NCI-H82 (cell line): ENCODE measurements around the gene MAST3.

ENCODE experiments used
- DNase-seq: peaks from one replicate; lab custom pipeline; 2025; lab: John Stamatoyannopoulos, UW

The MAST3 gene

GRCh38 chr19:18159810-18160209 lies 62.2 kb downstream of the MAST3 start:
- DNase-seq: no peak

DNA sequence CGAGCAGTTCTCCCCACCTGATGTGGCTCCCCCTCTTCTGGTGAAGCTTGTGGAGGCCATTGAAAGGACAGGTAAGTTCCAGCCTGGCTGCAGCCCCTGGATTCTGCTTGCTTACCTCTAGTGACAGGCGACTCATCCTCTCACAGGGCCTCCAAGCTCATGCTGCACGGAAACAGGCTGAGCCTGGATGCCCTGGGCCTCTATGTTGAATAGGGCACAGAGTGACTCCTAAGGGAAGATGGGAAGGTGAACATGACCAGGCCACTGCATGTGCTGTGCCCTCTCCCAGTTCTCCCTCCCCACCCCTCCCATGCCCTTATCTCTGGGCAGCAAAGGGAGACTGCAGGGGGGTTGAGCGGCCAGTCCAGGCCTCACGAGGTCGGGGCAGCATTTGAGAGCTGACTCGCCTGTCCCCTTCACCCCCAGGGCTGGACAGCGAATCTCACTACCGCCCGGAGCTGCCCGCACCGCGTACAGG lies 63.0 kb downstream of the MAST3 start:
- DNase-seq: no peak

DNA sequence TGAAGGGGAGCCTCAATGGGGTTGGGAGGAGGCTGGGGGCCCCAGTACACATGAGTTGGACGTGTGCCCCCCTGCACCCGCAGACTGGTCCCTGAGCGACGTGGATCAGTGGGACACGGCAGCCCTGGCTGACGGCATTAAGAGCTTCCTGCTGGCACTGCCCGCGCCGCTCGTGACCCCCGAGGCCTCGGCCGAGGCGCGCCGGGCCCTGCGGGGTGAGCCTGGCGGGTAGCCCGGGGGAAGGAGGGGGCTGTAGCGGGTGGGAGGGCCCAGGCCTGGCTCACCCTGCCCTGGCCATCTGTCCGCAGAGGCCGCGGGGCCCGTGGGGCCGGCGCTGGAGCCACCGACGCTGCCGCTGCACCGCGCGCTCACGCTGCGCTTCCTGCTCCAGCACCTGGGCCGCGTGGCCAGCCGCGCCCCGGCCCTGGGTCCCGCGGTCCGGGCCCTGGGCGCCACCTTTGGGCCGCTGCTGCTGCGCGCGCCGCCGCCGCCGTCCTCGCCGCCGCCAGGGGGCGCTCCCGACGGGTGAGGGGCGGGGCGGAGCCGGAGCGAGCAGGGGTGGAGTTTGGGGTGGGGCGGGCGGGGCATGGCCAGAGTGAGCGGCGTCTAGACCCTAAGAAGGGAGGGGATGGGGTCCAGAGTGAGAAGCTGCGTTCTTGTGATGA lies 63.5 kb downstream of the MAST3 start:
- DNase-seq: peak; percentile 73

- no peak for DNase-seq
Observed at GRCh38 chr19:18161636-18162002, 64.0 kb downstream of the MAST3 start.

DNA sequence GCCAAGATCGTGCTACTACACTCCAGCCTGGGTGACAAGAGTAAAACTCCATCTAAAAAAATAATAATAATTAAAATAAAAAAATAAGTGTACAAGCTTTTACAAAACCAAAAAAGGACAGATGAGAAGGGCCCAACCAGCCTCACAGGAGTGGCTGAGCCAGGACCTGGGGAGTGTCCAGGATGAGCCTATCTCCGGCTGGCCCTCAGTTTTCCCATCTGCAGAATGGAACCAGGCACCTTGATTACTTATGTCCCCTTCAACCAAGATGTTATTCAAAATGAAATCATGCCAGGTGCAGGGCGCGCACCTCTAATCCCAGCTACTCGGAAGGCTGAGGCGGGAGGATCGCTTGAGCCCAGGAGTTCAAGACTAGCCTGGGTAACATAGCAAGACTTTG lies 66.5 kb downstream of the MAST3 start:
- DNase-seq: no peak

DNA sequence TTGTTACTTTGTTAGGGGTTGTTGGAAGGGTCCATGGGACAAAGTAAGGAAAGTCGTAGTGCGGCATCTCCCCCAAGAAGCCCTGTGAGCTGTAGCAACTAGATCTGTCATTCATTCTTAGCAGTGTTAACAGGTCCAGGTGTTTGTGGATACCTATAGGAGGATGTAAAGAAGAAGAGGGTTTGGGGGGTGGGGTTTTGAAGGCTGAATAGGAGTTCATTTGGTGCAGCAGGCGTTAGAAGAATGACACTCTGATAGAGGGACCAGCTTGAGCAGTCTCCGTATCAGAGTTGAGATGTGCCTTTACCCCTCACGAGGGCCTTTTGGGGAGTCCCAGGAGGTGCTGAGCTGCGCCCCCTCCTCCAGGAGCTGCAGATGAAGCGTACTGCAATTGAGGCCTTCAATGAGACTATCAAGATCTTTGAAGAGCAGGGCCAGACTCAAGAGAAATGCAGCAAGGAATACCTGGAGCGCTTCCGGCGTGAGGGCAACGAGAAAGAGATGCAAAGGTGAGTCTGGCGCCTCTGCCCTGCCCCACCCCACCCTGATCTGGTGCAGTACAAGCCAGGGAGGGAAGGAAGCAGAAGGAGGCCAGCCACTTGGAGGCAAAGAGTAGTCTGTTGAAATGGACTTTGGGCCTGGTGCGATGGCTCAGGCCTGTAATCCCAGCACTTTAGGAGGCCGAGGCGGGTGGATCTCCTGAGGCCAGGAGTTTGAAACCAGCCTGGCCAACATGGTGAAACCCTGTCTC lies 68.4 kb downstream of the MAST3 start:
- DNase-seq: no peak

GRCh38 chr19:18167011-18167410 lies 69.4 kb downstream of the MAST3 start:
- DNase-seq: no peak

GRCh38 chr19:18167975-18168645 lies 70.5 kb downstream of the MAST3 start:
- peak; percentile 79 for DNase-seq

GRCh38 chr19:18168673-18169381 lies 71.2 kb downstream of the MAST3 start:
- no peak for DNase-seq

GRCh38 chr19:18170714-18171255 lies 73.2 kb downstream of the MAST3 start:
- no peak for DNase-seq

DNA sequence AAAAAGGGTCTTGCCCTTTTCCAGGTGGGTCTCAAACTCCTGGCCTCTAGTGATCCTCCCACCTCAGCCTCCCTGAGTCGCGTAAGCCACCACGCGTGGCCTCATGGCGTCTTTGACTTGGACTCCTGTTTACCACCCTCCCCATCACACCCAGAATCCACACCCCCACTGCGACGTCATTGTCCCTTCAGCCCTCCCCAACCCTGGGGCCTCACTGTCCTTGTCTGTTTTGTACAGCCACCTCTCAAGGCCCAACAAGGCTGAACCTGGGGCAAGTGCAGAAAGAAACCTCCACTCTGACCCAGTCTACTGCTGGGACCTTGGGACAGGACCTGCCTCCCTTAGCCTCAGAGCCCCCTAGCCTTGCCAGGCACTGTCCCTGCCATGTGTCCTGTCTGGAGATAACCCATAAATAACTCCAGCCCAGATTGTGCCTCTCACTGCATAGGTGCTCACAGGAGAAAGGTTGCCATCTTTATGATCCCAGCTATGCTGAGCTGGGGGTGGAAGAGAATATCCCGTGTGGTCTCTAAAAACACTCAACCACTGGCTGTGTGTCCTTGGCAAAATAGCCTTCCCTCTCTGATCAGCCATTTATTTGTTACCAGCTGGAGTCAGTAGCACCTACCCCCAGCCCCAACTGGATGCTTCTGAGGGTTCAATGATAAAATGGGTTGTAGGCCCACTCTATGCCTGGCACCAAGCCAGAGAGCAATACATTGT lies 74.2 kb downstream of the MAST3 start:
- DNase-seq: no peak

DNA sequence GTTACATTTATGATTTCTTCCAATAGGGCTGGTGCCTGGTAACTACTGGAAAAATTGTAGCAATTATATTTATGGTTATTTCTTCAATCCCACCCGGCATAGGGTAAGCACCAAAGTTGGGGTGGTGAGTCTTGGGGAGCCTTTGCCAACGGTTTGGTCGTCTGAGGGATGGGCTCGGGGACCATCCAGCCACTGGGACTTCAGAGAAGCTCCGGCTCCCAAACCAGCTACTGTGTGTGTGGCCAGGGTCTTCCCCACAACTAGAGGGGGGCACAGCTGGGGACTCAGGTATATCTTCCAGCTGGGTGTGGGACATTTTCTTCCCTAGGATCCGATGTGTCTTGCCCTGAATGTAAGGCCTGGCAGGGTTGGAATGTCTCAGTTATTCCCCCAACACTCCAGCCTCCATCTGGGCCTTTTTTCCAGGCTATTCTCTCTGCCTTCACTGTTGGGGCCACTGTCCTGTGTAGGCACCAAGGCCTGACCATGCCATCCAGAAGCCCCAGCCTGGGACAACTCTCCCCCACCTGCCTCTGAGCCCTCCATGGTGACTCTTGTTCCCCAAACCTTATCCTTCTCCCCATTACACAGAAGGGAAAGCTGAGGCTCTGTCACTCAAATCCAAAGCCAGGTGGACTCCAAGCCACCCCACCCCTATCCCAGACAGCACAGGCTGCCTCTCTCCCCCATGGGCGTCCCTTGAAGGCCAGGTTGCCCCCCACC lies 74.9 kb downstream of the MAST3 start:
- DNase-seq: no peak

DNA sequence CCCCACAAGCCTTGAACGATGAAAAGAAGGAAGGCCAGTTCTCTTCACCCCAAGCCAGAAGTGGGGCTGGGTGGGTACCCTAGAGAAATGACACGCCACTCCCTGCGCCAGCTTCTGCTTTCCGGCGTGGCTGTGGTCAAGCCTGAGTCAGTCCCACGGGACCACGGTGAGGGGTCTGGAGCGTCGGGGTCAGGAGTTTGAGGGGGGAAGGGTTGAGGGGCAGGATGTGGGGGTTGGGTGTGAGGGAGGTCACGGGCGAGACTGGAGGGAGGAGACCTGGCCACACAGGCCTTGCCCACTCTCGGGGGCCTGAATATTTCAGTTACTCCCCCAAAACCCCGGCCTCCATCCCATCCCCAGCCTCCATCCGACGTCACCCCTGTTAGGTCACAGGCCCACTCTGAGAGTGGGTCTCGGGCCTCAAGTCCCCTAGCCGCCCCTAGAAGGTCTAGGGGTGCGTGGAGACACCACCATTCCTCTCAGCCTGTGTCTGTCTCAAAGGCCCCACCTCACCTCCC lies 75.5 kb downstream of the MAST3 start:
- no peak for DNase-seq

DNA sequence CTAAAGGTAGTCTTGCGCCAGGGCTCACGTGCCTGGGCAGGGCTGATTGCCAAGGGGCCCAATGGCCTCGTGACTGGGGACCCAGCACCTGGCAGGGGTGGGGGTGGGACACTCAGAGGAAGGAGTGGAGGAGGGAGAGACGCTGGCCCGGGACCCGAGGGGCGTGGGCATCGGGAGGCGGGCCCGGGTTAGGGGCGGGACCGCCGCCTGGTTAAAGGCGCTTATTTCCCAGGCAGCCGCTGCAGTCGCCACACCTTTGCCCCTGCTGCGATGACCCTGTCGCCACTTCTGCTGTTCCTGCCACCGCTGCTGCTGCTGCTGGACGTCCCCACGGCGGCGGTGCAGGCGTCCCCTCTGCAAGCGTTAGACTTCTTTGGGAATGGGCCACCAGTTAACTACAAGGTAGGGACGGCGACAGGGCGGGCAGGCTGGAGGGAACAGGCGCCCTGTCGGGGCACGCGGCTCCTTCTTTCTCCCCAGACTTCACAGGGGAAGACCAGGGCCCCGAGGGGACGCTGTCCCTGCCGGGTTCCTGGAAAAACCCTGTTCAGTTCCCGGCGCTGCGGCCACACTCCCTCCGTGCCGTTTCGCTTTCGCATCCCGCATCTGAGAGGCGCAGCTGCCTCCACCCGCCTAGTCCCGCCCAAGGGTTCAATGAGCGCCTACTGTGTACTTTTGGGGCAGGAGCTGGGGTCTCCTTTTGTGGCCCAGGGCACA lies 76.2 kb downstream of the MAST3 start, which contains the start of gene IFI30:
IFI30 (plus strand) TSS at position 242 of the 717 bp plus-strand sequence; CDS start at position 271, 29 bp downstream.
- DNase-seq: peak; percentile 87

DNA sequence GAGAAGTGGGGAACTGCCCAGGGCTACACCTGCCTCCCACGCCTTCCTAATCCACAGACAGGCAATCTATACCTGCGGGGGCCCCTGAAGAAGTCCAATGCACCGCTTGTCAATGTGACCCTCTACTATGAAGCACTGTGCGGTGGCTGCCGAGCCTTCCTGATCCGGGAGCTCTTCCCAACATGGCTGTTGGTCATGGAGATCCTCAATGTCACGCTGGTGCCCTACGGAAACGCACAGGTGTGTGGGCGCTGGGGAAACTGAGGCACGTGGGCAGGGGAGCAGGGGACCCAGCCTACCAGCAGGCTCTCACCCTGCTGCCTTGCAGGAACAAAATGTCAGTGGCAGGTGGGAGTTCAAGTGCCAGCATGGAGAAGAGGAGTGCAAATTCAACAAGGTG lies 77.4 kb downstream of the MAST3 start:
- DNase-seq: no peak

GRCh38 chr19:18176367-18177310 lies 79.1 kb downstream of the MAST3 start:
- DNase-seq: no peak

DNA sequence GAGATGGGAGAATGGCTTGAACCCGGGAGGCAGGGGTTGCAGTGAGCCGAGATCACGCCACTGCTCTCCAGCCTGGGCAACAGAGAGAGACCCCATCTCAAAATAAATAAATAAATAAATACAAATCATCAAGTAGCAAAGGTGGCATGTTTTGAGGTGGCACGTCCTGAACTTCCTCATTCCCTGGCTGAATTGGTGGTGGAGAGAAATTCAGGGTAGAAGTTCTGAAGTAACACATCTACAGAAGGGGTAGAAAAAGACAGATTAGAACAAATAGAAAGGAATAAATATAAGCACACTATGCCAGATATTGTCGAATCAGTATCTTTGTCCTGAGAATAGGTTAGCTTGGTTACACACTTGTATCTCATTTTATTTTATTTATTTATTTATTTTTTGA lies 82.4 kb downstream of the MAST3 start:
- no peak for DNase-seq

DNA sequence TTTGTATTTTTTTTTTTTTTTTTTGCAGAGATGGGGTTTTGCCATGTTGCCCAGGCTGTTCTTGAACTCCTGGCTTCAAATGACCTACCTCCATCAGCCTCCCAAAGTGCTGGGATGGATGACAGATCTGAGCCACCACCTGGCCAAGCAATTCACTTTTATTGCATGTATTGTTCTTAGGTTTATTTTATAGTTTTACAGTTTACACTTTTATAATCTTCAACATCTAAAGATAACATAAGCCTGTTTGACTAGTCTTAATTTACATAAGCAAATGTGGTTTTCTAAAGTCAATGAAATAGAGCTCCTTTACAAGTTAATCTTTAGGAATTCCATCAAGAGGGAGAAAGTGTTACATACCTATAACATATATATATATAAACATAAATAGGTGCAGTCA lies 86.0 kb downstream of the MAST3 start:
- no peak for DNase-seq

GRCh38 chr19:18185538-18185937 lies 88.0 kb downstream of the MAST3 start:
- DNase-seq: no peak
